RWPE2 (cell line): Measurements from ENCODE around the gene G6PC3.

Source experiments
- ATAC-seq: fragments of 200-7000 bp; cut with Tn5 transposase; 3 replicates; pipeline ENCODE4 v1.9.1; 2021; ENCODE audit warnings: low read depth
- DNase-seq: peaks from one replicate; pipeline ENCODE4 v3.0.0-alpha.2; 2020; ENCODE audit warnings: low spot score
- H3K27ac ChIP-seq: fragments of 450-650 bp; 2 replicates; pipeline ENCODE4 v1.5.1; 2017; ENCODE audit warnings: mild to moderate bottlenecking; ENCODE audit not compliant: poor library complexity, severe bottlenecking
- H3K27me3 ChIP-seq: fragments of 250-450 bp; sonication (Bioruptor Pico); 2 replicates; pipeline ENCODE4 v1.5.1; 2021; ENCODE audit warnings: mild to moderate bottlenecking, moderate library complexity; ENCODE audit not compliant: insufficient read depth, poor library complexity, severe bottlenecking
- H3K36me3 ChIP-seq: fragments of 250-450 bp; sonication (Bioruptor Pico); 2 replicates; pipeline ENCODE4 v1.5.1; 2020; ENCODE audit warnings: low read depth, mild to moderate bottlenecking, moderate library complexity
- H3K4me1 ChIP-seq: fragments of 250-450 bp; sonication (Bioruptor Pico); 2 replicates; pipeline ENCODE4 v1.5.1; 2021; ENCODE audit warnings: mild to moderate bottlenecking, moderate library complexity; ENCODE audit not compliant: insufficient read depth, poor library complexity, severe bottlenecking
- H3K4me3 ChIP-seq: fragments of 250-450 bp; sonication (Bioruptor Pico); 2 replicates; pipeline ENCODE4 v1.5.1; 2021; ENCODE audit warnings: mild to moderate bottlenecking, moderate library complexity; ENCODE audit not compliant: severe bottlenecking
- H3K9me3 ChIP-seq: fragments of 250-450 bp; sonication (Bioruptor Pico); 2 replicates; pipeline ENCODE4 v1.5.1; 2021; ENCODE audit warnings: mild to moderate bottlenecking, moderate library complexity; ENCODE audit not compliant: severe bottlenecking
- CTCF ChIP-seq: fragments of 450-650 bp; IDR thresholded peaks from one replicate; pipeline ENCODE4 v1.5.1; 2017; ENCODE audit warnings: mild to moderate bottlenecking, moderate library complexity; ENCODE audit not compliant: poor library complexity, severe bottlenecking

Gene G6PC3

GRCh38 chr17:44092051-44092450 lies 21.5 kb downstream of the G6PC3 start:
- Histone ChIP-seq H3K27ac (no peak overlapping the region), H3K9me3 (no peaks in the 10 kb centered on the region), H3K36me3 (no peaks in the 10 kb centered on the region), H3K4me3 (no peak overlapping the region), H3K27me3 (no peaks in the 10 kb centered on the region), H3K4me1 (peaks cover 17% of the 10 kb centered on the region)
- TF ChIP-seq CTCF = no peak
- DNase-seq (no peak), ATAC-seq (no peak)

GRCh38 chr17:44093231-44093900 lies 22.8 kb downstream of the G6PC3 start:
- no peak for TF ChIP-seq CTCF
- Histone ChIP-seq H3K4me3 (no peak overlapping the region), H3K9me3 (no peaks in the 10 kb centered on the region), H3K36me3 (no peaks in the 10 kb centered on the region), H3K27ac (no peak overlapping the region), H3K27me3 (no peaks in the 10 kb centered on the region), H3K4me1 (peaks cover 9% of the 10 kb centered on the region)
- DNase-seq = no peak
- no peak for ATAC-seq

GRCh38 chr17:44094701-44095387 lies 24.3 kb downstream of the G6PC3 start:
- Histone ChIP-seq H3K27me3 (no peaks in the 10 kb centered on the region), H3K4me1 (peaks cover 9% of the 10 kb centered on the region), H3K27ac (peak overlapping the region; percentile 86), H3K4me3 (no peak overlapping the region), H3K9me3 (no peaks in the 10 kb centered on the region), H3K36me3 (no peaks in the 10 kb centered on the region)
- DNase-seq (no peak), ATAC-seq (no peak)
- no peak for TF ChIP-seq CTCF

GRCh38 chr17:44095388-44095646 lies 24.8 kb downstream of the G6PC3 start:
- Histone ChIP-seq H3K4me1 (peaks cover 9% of the 10 kb centered on the region), H3K9me3 (no peaks in the 10 kb centered on the region), H3K36me3 (no peaks in the 10 kb centered on the region), H3K4me3 (no peak overlapping the region), H3K27me3 (no peaks in the 10 kb centered on the region), H3K27ac (peak overlapping the region; percentile 86)
- peak; percentile 2 for TF ChIP-seq CTCF
- no peak for ATAC-seq
- no peak for DNase-seq
